MCF 10A (cell line): ENCODE results near the gene SLC22A12. TPM values are rescaled to one million over a fixed set of nuclear protein-coding genes. Genes with fewer than 3 reads are reported as not detected.

Source experiments
- BruUV-seq: library from RNA; stranded (reverse); fragments of 400-500 nt; replicated peaks from 2 replicates; lab custom pipeline; 2021; lab: Mats Ljungman, UMichigan
- CTCF ChIA-PET: fragments of 300-600 bp; sonication (Branson Sonifier 250); formaldehyde crosslinking; extraction: SDS; loops from one replicate; lab custom pipeline; 2021; ENCODE audit warnings: antibody characterized with exemption, inconsistent platforms; lab: Yijun Ruan, JAX
- POLR2A ChIA-PET: fragments of 300-600, 350-650 bp; sonication (Branson Sonifier 250); formaldehyde crosslinking; extraction: SDS; loops from one replicate; lab custom pipeline; 2020; ENCODE audit warnings: antibody characterized with exemption, inconsistent platforms; lab: Yijun Ruan, JAX
- DNase-seq: peaks from one replicate; pipeline ENCODE4 v3.0.0-alpha.2; 2018; ENCODE audit not compliant: unreplicated experiment
- H3K27ac Mint-ChIP-seq: one replicate; pipeline ENCODE4 v1.8.0; 2022; ENCODE audit warnings: mild to moderate bottlenecking, low read depth, mixed read lengths; ENCODE audit not compliant: unreplicated experiment
- H3K27me3 Mint-ChIP-seq: one replicate; pipeline ENCODE4 v1.8.0; 2022; ENCODE audit warnings: mixed read lengths; ENCODE audit not compliant: insufficient read depth, unreplicated experiment
- H3K36me3 Mint-ChIP-seq: one replicate; pipeline ENCODE4 v1.8.0; 2022; ENCODE audit warnings: mild to moderate bottlenecking, moderate library complexity, mixed read lengths; ENCODE audit not compliant: insufficient read depth, unreplicated experiment
- H3K4me1 Mint-ChIP-seq: one replicate; pipeline ENCODE4 v1.8.0; 2022; ENCODE audit warnings: mixed read lengths; ENCODE audit not compliant: insufficient read depth, unreplicated experiment
- H3K4me3 Mint-ChIP-seq: one replicate; pipeline ENCODE4 v1.8.0; 2022; ENCODE audit warnings: mild to moderate bottlenecking, moderate library complexity, mixed read lengths; ENCODE audit not compliant: unreplicated experiment
- H3K9me3 Mint-ChIP-seq: one replicate; pipeline ENCODE4 v1.8.0; 2022; ENCODE audit warnings: mixed read lengths; ENCODE audit not compliant: unreplicated experiment
- intact Hi-C: fragments of 100-400 bp; cut with micrococcal nuclease; formaldehyde crosslinking; loops from 2 replicates; pipeline ENCODE4 v1.14.1; 2022
- total RNA-seq: library from RNA; stranded (reverse); gene quantifications from 2 replicates; pipeline ENCODE4 v1.2.3, GENCODE V29; 2022
- TF ChIP-seq, protein P1 (sequence below): fragments of 200-600 bp; IDR thresholded peaks from one replicate; pipeline ENCODE4 v1.8.0; 2022; ENCODE audit warnings: antibody characterized with exemption, mild to moderate bottlenecking; ENCODE audit not compliant: unreplicated experiment

Gene SLC22A12
- total RNA-seq, 1 experiment from 2014 or later = not detected

GRCh38 chr11:64603411-64604110 lies 12.5 kb downstream of the SLC22A12 start:
- CTCF ChIA-PET = interaction anchor here (1.3 kb wide), 1 partner anchor 118 kb away, joined by 3 read pairs; no protein-coding TSS in a partner anchor
- no peaks in the 10 kb centered on the region for H3K4me1 Mint-ChIP-seq
- BruUV-seq = no TSS peak
- H3K36me3 Mint-ChIP-seq = no peaks in the 10 kb centered on the region
- H3K27ac Mint-ChIP-seq = no peak overlapping the region
- TF ChIP-seq, protein P1, sequence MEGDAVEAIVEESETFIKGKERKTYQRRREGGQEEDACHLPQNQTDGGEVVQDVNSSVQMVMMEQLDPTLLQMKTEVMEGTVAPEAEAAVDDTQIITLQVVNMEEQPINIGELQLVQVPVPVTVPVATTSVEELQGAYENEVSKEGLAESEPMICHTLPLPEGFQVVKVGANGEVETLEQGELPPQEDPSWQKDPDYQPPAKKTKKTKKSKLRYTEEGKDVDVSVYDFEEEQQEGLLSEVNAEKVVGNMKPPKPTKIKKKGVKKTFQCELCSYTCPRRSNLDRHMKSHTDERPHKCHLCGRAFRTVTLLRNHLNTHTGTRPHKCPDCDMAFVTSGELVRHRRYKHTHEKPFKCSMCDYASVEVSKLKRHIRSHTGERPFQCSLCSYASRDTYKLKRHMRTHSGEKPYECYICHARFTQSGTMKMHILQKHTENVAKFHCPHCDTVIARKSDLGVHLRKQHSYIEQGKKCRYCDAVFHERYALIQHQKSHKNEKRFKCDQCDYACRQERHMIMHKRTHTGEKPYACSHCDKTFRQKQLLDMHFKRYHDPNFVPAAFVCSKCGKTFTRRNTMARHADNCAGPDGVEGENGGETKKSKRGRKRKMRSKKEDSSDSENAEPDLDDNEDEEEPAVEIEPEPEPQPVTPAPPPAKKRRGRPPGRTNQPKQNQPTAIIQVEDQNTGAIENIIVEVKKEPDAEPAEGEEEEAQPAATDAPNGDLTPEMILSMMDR = no peak
- no peak overlapping the region for H3K4me3 Mint-ChIP-seq
- POLR2A ChIA-PET = no interaction called here
- intact Hi-C loops = no loop called here
- H3K27me3 Mint-ChIP-seq = peaks cover 37% of the 10 kb centered on the region
- no peak for DNase-seq
- H3K9me3 Mint-ChIP-seq = no peaks in the 10 kb centered on the region

DNA sequence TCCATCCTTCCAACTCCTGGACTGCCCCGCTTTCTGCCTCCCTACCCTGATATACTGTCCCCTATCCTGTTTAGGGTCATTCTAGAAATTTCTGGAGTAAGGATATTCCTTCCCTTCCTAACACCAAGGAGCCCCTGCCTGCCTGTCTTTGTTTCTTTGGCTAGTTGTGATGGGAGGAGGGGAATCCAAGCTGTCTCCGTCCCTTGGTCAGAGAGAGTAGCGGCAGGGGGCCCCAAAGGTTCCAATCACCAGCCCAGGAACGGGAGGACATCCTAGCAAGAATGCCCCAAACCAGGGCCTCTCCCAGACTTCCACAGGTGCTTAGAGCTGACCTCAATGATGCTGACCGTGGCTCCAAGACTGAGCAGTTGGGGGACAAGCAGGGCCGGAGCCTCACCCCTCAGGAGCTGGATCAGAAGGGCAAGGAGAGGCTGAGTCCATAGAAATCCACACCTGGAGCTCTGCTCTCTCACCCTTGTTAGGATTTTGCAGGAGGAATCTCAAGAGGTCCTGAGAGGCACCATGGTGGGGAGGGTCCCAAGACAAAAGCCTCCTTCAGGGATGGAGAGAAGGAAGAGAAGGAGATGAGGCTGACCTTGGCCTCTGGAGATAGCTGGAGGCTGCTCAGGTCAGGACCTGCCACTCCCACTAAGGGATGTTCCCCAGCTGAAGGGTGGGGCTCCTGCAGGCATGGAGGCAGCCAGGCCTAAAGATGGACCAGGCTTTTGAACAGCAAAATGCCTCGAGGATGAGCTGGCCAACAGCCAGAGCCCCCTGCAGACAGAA lies 13.6 kb downstream of the SLC22A12 start:
- peaks cover 48% of the 10 kb centered on the region for H3K27me3 Mint-ChIP-seq
- H3K36me3 Mint-ChIP-seq = no peaks in the 10 kb centered on the region
- no peak overlapping the region for H3K4me3 Mint-ChIP-seq
- no peak for DNase-seq
- intact Hi-C loops = no loop called here
- CTCF ChIA-PET = interaction anchor here (0.8 kb wide), 2 partner anchors 30 to 156 kb away, joined by 4 to 5 read pairs; no protein-coding TSS in a partner anchor
- H3K27ac Mint-ChIP-seq = no peak overlapping the region
- POLR2A ChIA-PET = no interaction called here
- no TSS peak for BruUV-seq
- no peaks in the 10 kb centered on the region for H3K9me3 Mint-ChIP-seq
- H3K4me1 Mint-ChIP-seq = no peaks in the 10 kb centered on the region
- TF ChIP-seq, protein P1 = no peak

DNA sequence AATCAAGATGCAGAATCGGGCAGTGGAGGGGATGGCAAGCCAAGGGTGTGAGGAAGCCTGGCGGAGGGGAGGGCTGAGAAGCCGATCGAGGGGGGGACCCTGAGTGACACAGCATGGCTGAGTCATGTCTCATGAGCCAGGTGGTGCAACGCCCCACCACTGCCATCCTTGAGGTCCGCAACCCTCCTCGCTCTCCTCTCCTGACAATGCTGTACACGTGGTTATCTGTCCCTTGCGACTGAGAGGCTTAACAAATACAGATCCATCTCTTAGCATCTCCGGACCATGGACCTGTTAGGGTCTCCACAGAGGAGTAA lies 14.2 kb downstream of the SLC22A12 start:
- no TSS peak for BruUV-seq
- H3K27ac Mint-ChIP-seq = no peak overlapping the region
- TF ChIP-seq, protein P1 = no peak
- DNase-seq = no peak
- peaks cover 48% of the 10 kb centered on the region for H3K27me3 Mint-ChIP-seq
- CTCF ChIA-PET = interaction anchor here (0.8 kb wide), 1 partner anchor 29 kb away, joined by 5 read pairs; no protein-coding TSS in a partner anchor
- H3K4me1 Mint-ChIP-seq = no peaks in the 10 kb centered on the region
- no peaks in the 10 kb centered on the region for H3K36me3 Mint-ChIP-seq
- H3K4me3 Mint-ChIP-seq = no peak overlapping the region
- POLR2A ChIA-PET = no interaction called here
- H3K9me3 Mint-ChIP-seq = no peaks in the 10 kb centered on the region
- intact Hi-C loops = no loop called here
